ENCODE data around the gene ICA1.

DNA sequence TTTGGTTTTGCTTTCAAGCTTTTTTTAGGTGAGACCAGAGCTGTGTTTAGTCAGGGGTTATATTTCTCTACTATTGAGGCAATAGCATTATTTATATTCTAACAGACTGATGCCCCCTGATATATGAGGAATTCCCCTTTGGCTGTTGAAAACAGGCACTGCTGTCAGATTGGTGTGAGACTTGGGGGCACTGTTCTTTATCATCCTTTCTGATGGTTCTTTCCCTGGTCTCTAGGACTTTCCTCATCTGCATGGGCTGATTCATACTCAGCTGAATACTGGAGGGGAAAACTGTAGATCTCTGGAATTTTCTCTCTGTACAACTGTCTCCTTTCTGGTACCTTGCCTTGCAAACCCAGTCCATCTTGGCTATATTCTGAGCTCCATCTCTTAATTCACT, 10.0 kb upstream of the ICA1 start:
- TF ChIP-seq ZNF10 (tag by site-specific recombination; IDR thresholded peaks at IDR 0.05) (no peak), ZNF580 (tag by site-specific recombination; IDR thresholded peaks at IDR 0.05) (no peak), CTCF (tag by site-specific recombination; IDR thresholded peaks at IDR 0.05) (no peak), GLI4 (tag by site-specific recombination; IDR thresholded peaks at IDR 0.05) (no peak), KLF7 (tag by site-specific recombination; IDR thresholded peaks at IDR 0.05; ENCODE audit: borderline replicate concordance) (no peak)

Measured in HEK293 (cell line).